ENCODE measurements around the gene MAP7D1.

Gene MAP7D1

DNA sequence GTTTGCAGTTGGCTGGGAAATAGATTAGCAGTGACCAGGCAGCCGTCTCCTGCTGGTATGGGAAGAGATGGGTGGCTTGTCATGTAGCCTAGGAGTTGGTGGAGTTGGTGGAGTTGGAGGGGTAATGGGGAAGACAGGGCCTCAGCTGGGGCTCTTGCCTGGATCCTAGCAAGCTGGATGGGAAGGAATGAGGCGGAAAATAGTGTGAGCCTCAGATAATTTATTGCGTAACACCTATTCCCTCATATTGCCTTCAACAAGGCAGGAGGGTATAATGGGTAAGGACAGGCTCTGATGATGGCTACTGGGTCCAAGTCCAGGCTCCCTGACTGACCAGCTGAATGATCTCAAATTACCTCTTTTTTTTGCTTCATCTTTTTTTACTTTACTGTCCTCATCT is 12.6 kb downstream of the MAP7D1 start:
- Histone ChIP-seq H3K4me3 (ENCODE audit: low read depth, low read length) (no peak overlapping the region), H3K36me3 (replicated peaks) (peaks cover 62% of the 10 kb centered on the region), H3K27me3 (replicated peaks) (no peaks in the 10 kb centered on the region), H3K27ac (no peak overlapping the region)
- DNase-seq: no peak
- TF ChIP-seq, protein P1, sequence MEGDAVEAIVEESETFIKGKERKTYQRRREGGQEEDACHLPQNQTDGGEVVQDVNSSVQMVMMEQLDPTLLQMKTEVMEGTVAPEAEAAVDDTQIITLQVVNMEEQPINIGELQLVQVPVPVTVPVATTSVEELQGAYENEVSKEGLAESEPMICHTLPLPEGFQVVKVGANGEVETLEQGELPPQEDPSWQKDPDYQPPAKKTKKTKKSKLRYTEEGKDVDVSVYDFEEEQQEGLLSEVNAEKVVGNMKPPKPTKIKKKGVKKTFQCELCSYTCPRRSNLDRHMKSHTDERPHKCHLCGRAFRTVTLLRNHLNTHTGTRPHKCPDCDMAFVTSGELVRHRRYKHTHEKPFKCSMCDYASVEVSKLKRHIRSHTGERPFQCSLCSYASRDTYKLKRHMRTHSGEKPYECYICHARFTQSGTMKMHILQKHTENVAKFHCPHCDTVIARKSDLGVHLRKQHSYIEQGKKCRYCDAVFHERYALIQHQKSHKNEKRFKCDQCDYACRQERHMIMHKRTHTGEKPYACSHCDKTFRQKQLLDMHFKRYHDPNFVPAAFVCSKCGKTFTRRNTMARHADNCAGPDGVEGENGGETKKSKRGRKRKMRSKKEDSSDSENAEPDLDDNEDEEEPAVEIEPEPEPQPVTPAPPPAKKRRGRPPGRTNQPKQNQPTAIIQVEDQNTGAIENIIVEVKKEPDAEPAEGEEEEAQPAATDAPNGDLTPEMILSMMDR (IDR thresholded peaks at IDR 0.05; ENCODE audit: low read depth, low read length, missing control alignments): no peak
- in situ Hi-C loops (cut with HindIII; ENCODE audit: low pct_ligation_motif_present, low sequenced_read_pairs): no loop called here

DNA sequence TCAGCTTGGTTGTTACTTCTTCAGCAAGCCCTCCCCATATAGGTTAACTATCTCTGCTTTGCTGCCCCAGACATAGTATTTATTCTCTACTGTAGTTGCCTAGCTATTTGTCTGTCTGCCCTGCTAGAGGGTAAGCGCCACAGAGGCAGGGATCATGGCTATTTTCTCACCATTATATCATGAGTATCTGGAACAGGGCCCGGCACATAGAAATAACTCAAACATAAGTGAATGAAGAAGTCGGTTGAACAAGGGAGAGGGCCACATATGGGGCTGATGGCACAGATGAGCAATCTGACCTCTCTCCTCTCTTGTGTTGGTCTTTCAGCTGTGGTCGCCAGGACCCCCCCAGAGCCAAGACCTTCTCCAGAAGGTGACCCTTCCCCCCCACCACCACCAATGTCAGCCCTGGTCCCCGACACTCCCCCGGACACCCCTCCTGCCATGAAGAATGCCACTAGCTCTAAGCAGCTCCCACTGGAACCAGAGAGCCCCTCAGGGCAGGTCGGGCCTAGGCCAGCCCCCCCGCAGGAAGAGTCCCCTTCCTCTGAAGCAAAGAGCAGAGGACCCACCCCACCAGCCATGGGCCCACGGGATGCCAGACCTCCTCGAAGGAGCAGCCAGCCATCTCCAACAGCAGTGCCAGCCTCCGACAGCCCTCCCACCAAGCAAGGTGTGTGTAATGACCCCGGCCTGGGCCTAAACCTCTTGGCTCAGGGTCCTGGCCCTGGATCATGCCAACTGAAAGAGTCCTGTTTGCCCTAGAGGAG is 14.9 kb downstream of the MAP7D1 start:
- Histone ChIP-seq H3K4me3 (ENCODE audit: low read depth, low read length) (no peak overlapping the region), H3K36me3 (replicated peaks) (peaks cover 81% of the 10 kb centered on the region), H3K27me3 (replicated peaks) (no peaks in the 10 kb centered on the region), H3K27ac (no peak overlapping the region)
- TF ChIP-seq, protein P1 (IDR thresholded peaks at IDR 0.05; ENCODE audit: low read depth, low read length, missing control alignments): no peak
- in situ Hi-C loops (cut with HindIII; ENCODE audit: low pct_ligation_motif_present, low sequenced_read_pairs): no loop called here
- DNase-seq: no peak

DNA sequence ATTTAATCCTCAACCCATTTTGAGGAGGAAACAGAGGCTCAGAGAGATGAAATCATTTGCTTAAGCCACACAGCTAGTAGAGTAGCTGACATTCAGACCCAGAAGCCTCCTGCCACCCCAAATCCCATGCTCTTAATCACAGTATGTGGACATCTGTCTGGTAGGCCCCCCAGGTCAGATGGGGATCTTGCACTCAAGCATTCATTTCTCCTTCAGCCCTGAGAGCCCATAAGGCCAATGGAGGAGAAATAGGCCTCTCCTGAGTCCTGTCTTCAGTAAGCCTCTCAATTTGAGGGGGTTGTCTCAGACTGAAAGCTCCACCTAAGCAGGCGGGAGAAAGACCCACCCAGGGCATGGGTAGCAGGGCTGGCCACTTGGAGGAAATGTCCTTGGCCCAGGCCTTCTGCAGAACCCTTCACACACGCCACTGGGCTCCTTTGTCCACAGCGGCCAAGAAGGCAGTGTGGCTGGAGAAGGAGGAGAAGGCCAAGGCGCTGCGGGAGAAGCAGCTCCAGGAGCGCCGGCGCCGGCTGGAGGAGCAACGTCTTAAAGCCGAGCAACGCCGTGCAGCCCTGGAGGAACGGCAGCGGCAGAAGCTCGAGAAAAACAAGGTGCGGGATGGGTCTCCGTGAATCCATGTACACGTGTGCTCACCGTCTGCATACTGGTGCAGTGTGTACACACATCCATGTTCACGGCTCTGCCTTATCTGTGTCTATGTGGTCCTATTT is 16.2 kb downstream of the MAP7D1 start:
- in situ Hi-C loops (cut with HindIII; ENCODE audit: low pct_ligation_motif_present, low sequenced_read_pairs): no loop called here

DNA sequence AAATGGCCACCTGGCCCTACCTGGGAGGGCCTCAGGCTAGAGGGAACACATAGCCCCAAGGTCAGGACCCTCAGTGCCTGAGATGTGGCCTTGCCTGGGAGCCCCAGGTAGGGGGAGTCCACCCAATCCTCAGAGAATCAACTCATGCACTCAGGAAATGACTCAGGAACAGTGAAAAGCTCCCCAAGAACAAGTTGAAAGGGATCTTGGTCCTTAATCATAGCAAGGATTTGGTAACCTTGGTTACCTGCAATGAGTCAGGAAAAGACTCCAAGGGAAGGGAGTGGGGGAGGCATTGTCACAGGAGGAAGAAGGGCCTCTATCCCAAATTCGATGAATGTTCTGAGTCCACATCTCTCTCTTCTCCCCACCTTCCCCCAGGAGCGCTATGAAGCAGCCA is 17.0 kb downstream of the MAP7D1 start:
- TF ChIP-seq, protein P1 (IDR thresholded peaks at IDR 0.05; ENCODE audit: low read depth, low read length, missing control alignments): no peak
- Histone ChIP-seq H3K27me3 (replicated peaks) (no peaks in the 10 kb centered on the region), H3K27ac (peak overlapping the region; percentile 66), H3K4me3 (ENCODE audit: low read depth, low read length) (no peak overlapping the region), H3K36me3 (replicated peaks) (peaks cover 87% of the 10 kb centered on the region)
- in situ Hi-C loops (cut with HindIII; ENCODE audit: low pct_ligation_motif_present, low sequenced_read_pairs): no loop called here
- peak; percentile 61 for DNase-seq

More for the DNA sequence above, 16.2 kb downstream of the MAP7D1 start:
- Histone ChIP-seq H3K27ac (peak overlapping the region; percentile 66), H3K36me3 (replicated peaks) (peaks cover 87% of the 10 kb centered on the region), H3K27me3 (replicated peaks) (no peaks in the 10 kb centered on the region), H3K4me3 (ENCODE audit: low read depth, low read length) (no peak overlapping the region)
- TF ChIP-seq, protein P1 (IDR thresholded peaks at IDR 0.05; ENCODE audit: low read depth, low read length, missing control alignments): no peak
- no peak for DNase-seq

DNA sequence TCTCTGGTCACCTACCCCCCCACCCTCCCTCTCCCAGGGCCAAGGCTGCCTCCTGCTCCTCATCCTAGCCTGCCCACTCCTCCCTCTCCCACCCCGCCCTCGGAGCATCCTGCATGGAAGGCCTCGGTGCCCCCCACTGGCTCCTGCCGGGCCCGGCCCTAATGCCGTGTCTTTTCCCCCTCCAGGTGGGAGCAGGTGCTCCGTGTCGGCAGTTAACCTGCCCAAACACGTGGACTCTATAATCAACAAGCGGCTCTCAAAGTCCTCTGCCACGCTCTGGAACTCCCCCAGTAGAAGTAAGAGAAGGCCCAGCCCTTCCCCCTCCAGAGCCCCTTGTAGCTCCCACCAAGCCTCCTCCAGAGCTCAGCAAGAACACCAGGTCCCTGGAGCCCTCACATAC is 18.8 kb downstream of the MAP7D1 start:
- no peaks in the 10 kb centered on the region for H3K27me3 ChIP-seq (replicated peaks)
- TF ChIP-seq, protein P1 (IDR thresholded peaks at IDR 0.05; ENCODE audit: low read depth, low read length, missing control alignments): no peak
- in situ Hi-C loops (cut with HindIII; ENCODE audit: low pct_ligation_motif_present, low sequenced_read_pairs): no loop called here
- peak overlapping the region; percentile 45 for H3K27ac ChIP-seq
- DNase-seq: no peak
- H3K4me3 ChIP-seq (ENCODE audit: low read depth, low read length): no peak overlapping the region
- peaks cover 95% of the 10 kb centered on the region for H3K36me3 ChIP-seq (replicated peaks)
